ENCODE results near the gene PIPOX. TPM values are rescaled to one million over a fixed set of nuclear protein-coding genes. Genes with fewer than 3 reads are reported as not detected.

Gene PIPOX
- polyA plus RNA-seq, 3 donors = 0.30 to 0.56 TPM; not detected in 1

DNA sequence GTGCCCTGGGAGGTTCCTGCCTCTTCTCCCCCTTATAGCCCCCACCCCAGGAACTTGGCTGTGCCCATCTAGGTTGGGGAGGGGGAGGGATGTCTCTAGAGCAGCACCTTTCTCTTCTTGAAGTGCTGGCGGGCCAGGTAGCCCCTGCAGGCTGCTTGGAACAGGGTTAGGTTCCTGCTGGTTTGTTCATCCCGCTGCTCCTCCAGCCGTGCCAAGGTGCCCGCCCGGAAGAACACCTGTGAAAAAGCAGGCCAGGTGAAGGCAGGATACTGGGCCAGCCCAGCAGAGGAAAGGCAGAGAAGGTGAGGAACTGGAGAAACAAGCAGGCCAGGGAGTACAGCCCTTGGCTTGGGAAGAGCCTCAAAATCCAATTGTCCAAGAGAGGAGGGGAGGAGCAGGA is 56.6 kb downstream of the PIPOX start:
- no peak for DNase-seq
- TF ChIP-seq, protein P1, sequence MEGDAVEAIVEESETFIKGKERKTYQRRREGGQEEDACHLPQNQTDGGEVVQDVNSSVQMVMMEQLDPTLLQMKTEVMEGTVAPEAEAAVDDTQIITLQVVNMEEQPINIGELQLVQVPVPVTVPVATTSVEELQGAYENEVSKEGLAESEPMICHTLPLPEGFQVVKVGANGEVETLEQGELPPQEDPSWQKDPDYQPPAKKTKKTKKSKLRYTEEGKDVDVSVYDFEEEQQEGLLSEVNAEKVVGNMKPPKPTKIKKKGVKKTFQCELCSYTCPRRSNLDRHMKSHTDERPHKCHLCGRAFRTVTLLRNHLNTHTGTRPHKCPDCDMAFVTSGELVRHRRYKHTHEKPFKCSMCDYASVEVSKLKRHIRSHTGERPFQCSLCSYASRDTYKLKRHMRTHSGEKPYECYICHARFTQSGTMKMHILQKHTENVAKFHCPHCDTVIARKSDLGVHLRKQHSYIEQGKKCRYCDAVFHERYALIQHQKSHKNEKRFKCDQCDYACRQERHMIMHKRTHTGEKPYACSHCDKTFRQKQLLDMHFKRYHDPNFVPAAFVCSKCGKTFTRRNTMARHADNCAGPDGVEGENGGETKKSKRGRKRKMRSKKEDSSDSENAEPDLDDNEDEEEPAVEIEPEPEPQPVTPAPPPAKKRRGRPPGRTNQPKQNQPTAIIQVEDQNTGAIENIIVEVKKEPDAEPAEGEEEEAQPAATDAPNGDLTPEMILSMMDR (IDR thresholded peaks at IDR 0.05) = no peak
- 95% methylated on average over 4 of the region's 5 CpGs for WGBS (ENCODE audit: insufficient coverage)
- no peaks in the 10 kb centered on the region for H3K4me1 Mint-ChIP-seq
- no peak overlapping the region for H2AFZ ChIP-seq (ENCODE audit: insufficient read depth, low read depth, low read length, poor library complexity, severe bottlenecking)
- no peaks in the 10 kb centered on the region for H3K27me3 ChIP-seq (ENCODE audit: control insufficient read depth in 2 of 2, insufficient read depth in 2 of 2, low read length in 2 of 2)
- intact Hi-C loops (cut with micrococcal nuclease) = no loop called here
- no peak overlapping the region for H3K4me3 Mint-ChIP-seq
- no peak overlapping the region for H3K4me3 ChIP-seq (replicated peaks in 1 of 3; ENCODE audit: low read depth in 2 of 3, low read length in 3 of 3)
- peaks cover 90 to 99% of the 10 kb centered on the region in 2 donors for H3K36me3 Mint-ChIP-seq
- no peaks in the 10 kb centered on the region for H3K79me2 ChIP-seq (ENCODE audit: insufficient read depth, low read length)
- peaks cover 99 to 100% of the 10 kb centered on the region in 2 donors for H3K36me3 ChIP-seq (replicated peaks in 1 of 2; ENCODE audit: control insufficient read depth in 1 of 2, insufficient read depth in 2 of 2, low read length in 2 of 2)
- no peaks in the 10 kb centered on the region for H4K20me1 ChIP-seq (ENCODE audit: insufficient read depth, low read length)
- H3K9ac ChIP-seq (ENCODE audit: insufficient read depth, low read length, poor library complexity, severe bottlenecking) = no peak overlapping the region
- no peak overlapping the region for H3K4me2 ChIP-seq (replicated peaks; ENCODE audit: extremely low read depth, low read length, poor library complexity, severe bottlenecking)
- H3K4me1 ChIP-seq (ENCODE audit: control insufficient read depth in 1 of 2, insufficient read depth in 2 of 2, low read length in 2 of 2) = no peaks in the 10 kb centered on the region
- peaks cover 0 to 5% (median 0%) of the 10 kb centered on the region in 3 donors for H3K27me3 Mint-ChIP-seq (ENCODE audit: low read depth in 3 of 3)
- no peaks in the 10 kb centered on the region for H3K9me3 ChIP-seq (replicated peaks in 1 of 2; ENCODE audit: control insufficient read depth in 1 of 2, insufficient read depth in 1 of 2, low read length in 2 of 2)
- no peak overlapping the region for H3K27ac ChIP-seq (ENCODE audit: low read depth in 1 of 2, low read length in 2 of 2)
- H3K9me3 Mint-ChIP-seq = no peaks in the 10 kb centered on the region
- peak overlapping the region in 3 of 7 donors; percentile 5 to 73 (median 53) for H3K27ac Mint-ChIP-seq

DNA sequence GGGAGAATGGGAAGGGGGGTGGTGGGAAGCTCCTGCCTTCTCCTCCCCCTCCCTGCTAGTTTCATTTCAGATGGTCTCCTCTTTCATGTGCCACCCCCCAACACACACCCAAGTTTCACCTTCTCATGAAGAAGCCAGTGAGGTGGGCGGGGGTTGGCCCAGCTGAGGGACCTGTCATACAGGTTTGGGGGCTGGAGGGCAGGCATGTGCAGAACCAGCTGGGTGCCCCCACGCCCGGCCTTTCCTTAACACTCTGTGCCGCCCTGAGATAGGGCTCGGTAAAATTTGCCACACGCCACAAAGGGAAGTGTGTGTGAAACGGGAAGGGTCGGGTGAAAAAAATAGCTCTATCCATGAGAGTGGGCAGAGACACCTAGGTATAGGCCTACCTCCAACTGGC is 57.4 kb downstream of the PIPOX start:
- Histone ChIP-seq H3K4me1 (ENCODE audit: control insufficient read depth in 1 of 2, insufficient read depth in 2 of 2, low read length in 2 of 2) (no peaks in the 10 kb centered on the region), H3K4me2 (replicated peaks; ENCODE audit: extremely low read depth, low read length, poor library complexity, severe bottlenecking) (no peak overlapping the region), H3K79me2 (ENCODE audit: insufficient read depth, low read length) (no peaks in the 10 kb centered on the region), H3K9me3 (replicated peaks in 1 of 2; ENCODE audit: control insufficient read depth in 1 of 2, insufficient read depth in 1 of 2, low read length in 2 of 2) (no peaks in the 10 kb centered on the region), H3K36me3 (replicated peaks in 1 of 2; ENCODE audit: control insufficient read depth in 1 of 2, insufficient read depth in 2 of 2, low read length in 2 of 2) (peaks cover 96 to 99% of the 10 kb centered on the region in 2 donors), H3K27ac (ENCODE audit: low read depth in 1 of 2, low read length in 2 of 2) (no peak overlapping the region), H2AFZ (ENCODE audit: insufficient read depth, low read depth, low read length, poor library complexity, severe bottlenecking) (no peak overlapping the region), H3K9ac (ENCODE audit: insufficient read depth, low read length, poor library complexity, severe bottlenecking) (no peak overlapping the region), H4K20me1 (ENCODE audit: insufficient read depth, low read length) (no peaks in the 10 kb centered on the region), H3K4me3 (replicated peaks in 1 of 3; ENCODE audit: low read depth in 2 of 3, low read length in 3 of 3) (no peak overlapping the region), H3K27me3 (ENCODE audit: control insufficient read depth in 2 of 2, insufficient read depth in 2 of 2, low read length in 2 of 2) (no peaks in the 10 kb centered on the region)
- H3K4me3 Mint-ChIP-seq = no peak overlapping the region
- H3K4me1 Mint-ChIP-seq = no peaks in the 10 kb centered on the region
- no peaks in the 10 kb centered on the region for H3K9me3 Mint-ChIP-seq
- no peak for DNase-seq
- peaks cover 88 to 100% of the 10 kb centered on the region in 2 donors for H3K36me3 Mint-ChIP-seq
- H3K27ac Mint-ChIP-seq = peak overlapping the region in 4 of 7 donors; percentile 15 to 63 (median 53)
- 70% methylated on average over 2 of the region's 8 CpGs for WGBS (ENCODE audit: insufficient coverage)
- peaks cover 0 to 5% (median 0%) of the 10 kb centered on the region in 3 donors for H3K27me3 Mint-ChIP-seq (ENCODE audit: low read depth in 3 of 3)
- intact Hi-C loops (cut with micrococcal nuclease) = no loop called here
- TF ChIP-seq, protein P1 (IDR thresholded peaks at IDR 0.05) = no peak

All from CD14-positive monocyte (primary cell).